HG02623 (cell line): ENCODE results near the gene LMAN1.

Source experiments
- ATAC-seq: cut with Tn5 transposase; IDR thresholded peaks from one replicate; pipeline ENCODE4 v1.9.1; 2021; ENCODE audit warnings: moderate library complexity; ENCODE audit not compliant: unreplicated experiment

The LMAN1 gene

DNA sequence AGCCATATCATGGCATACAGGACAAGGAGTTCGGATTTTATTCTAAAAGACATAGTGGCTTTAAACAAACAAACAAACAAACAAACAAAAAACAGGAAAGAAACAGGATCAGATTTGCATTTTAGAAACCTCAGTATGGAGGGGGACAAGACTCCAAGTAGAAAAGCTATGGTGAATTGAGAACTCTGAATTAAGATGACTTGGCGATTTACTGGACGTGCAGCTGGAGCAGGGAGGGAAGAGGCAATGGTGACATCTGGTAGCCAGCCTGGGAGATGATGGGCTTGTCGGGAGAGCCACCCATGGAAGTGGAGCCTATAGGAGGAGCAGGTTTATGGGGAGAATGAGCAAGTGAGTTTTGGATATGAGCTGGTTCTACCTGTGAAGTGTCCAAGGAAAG is 53.8 kb downstream of the LMAN1 start:
- no peak for ATAC-seq

DNA sequence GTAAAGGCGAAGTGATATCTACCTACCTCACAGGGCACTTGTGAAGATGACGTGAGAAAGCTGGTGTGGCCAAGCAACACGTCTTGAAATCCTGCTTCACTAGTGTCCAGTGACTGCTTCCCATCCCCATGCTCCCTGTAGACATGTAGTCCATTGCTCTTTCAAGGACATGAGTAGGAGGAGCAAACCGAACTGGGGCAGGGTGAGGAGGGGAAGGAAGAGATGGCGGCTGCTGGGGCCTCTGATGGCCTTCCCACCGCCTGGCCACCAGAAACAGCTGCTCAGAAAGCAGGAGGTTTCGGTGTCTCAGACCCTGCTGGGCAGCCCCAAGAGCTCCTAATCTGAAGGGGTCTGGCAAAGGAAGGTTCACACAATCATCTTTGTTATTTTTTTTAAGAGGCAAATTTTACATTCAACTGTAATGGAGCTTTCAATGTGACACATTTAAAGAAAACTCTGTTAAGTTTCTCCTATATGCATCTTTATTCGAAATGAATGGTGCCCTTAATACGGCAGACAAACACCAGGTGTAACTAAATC is 55.3 kb downstream of the LMAN1 start:
- no peak for ATAC-seq

DNA sequence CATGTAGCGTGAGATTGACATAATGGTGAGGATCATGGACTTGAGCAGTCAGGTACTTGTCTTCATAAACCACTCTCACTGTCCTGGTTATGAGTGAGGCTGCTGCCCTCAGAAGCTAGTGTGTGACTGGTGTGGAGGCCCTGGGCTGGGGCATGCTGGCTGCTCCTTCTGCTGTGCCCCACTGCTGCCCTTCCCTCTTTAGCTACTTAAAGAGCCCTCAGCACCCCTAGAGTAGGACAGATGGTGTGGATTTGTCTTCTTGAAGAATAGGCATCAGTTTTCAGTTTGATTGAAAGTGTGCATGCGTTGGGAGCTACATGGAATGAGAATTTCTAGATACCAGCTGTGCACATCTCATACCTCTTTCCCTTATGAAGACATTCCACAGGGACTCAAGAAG is 56.1 kb downstream of the LMAN1 start:
- ATAC-seq = no peak

DNA sequence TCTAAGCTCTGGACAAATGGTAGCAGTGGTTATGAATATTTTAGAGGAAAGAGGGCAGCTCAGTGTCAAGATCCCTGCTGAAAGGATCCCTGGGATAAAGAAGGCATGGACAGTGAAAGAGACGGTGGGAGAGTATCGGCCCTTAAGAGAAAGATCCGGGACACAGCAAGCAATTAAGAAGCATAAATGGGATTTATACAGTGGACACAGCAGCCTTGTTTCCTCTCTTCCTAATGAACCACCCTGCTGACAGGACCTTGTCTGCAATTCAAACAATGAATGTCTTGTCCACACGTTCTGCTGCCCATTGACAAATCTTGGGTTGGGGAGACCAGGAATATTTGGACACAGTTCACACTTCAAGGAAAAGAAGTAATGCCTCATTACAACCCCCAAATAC is 57.1 kb downstream of the LMAN1 start:
- no peak for ATAC-seq

DNA sequence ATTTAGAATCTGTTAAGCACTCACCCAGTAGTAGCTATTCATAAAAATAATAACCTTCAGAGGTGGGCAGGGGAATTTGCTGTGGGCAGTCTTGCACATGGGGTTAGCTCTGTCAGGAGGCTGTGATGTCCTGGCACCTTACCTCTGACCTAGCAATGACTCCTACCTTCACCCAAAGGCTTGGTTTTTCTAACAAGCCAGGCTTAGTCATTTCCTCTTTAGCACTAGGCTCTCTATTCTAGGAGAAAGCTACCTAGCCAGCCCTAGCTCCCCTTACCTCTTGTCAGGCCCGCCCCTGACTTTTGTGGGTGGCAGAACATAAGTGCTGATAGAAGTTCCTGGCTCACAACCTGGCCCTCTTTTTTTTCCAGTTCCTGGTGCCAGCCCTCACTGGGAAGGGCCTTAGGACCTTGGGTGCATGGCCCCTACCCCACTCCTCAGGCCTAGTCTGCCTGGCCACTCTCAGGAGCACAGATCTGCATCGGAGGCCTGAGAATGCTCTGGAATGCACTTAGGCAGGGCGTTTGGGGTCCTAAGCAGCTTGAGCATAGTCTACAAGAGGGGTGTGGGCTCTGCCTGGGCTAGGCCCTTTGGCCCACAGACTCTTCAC is 58.3 kb downstream of the LMAN1 start:
- ATAC-seq = no peak

DNA sequence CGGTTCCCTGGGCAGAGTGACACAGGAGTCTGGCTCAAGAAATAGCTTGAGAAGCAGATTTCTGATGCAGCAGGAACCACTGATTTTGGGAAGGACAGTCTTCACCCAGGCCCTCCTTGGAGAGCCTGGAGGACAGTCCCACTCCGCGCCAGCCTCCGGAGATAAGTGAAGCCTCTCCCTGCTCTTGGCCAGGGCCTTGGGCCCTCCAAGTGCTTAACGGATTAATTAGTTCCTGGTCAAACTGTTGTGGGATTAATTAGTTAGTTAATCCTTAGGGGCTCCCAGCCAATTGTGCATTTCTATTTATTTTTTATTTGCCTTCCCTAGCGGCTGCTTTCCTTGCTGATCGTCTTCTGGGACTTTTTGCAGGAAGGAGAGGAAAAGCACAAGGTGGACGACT is 60.2 kb downstream of the LMAN1 start:
- ATAC-seq = no peak

DNA sequence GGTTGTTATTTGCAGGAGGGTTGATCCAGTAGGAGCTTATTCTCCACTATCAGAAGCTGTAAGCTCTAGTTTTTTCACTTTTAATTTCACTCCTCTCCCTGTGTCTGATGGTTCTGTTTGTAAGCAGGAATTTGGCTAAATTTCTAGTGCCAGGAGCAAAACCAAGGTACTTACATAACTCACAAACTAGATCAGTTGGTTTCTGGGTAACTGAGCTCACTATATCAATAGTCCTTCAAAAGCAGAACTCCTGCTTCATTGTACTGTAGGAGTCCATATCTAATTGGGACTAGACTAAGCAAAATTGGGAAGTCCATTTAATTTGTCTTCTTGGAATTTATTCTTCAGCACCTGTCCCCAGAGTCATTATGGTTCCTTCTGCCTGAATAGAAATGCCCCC is 65.7 kb downstream of the LMAN1 start:
- ATAC-seq = no peak

DNA sequence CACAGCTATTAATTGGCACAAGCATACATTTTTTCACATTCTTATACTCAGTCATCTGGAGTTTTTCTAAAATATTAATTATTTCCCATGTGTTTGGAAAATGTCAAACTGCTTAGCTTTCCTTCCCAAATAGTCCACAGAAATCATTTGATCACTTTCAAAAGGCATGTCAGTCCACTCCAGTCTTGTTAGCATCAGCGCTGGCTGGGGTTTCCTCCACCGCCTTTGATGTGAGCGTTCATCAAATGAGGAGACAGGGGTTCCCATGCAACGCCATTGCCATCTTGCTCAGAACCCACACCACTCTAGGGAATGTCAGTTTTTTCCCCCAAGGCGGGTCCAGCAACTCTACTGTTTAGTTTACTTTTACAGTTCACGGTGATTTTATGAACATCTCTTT is 72.7 kb downstream of the LMAN1 start:
- ATAC-seq = no peak

DNA sequence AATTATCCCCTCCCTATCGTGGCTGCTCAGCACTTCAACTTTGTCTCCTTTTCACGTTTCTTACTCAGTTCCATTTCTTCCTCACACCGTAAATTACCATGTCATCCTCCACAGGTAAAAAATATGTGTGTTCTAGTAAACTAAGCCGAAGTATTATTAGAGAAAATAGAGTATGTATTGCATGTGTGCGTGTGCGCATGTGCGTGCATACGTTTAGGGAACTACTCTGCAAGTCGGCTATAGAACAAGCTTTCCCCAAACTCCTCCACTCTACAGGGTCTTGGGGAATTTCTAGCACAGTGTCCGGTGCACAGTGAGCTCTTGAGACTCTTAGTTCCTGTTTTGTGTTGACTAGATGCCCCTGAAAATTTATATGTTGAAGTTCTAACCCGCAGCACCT is 76.7 kb downstream of the LMAN1 start:
- no peak for ATAC-seq

DNA sequence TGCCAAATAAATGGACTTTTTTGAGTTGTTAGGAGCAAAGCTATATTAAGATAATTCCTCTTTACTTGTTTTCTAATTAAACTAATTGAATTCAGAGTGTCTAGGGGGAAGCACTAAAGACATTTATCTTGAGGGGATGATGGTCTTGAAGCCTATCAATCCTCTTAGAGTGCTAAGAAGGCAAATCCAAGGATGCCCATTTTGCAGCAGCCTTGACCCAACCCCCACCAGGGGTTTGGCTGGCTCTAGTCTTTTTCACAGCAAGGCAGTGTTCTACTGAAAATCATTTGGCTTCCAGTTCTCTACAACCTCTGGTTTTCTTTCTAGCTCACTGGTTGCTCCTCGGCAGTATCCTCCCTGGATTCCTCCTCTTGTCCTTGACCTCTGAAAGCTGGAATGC is 79.3 kb downstream of the LMAN1 start:
- ATAC-seq = no peak

DNA sequence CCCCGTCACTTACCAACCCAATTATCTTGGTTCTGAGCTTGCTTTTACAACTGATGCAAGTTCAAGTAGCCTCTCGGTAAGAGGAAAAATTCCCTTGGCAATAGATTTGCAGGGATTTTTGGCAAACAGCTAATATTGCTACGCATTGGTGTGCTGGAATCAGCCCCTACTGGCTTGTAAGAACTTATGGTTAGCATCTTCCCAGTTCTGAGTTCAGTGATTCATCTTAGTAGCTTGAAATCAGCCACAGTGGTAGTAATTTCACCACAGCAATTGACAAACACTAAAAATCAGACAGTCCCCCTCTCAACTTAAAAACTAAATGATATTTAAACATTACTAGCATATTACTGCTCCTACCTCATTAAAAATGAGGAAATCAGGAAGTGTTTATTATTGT is 79.9 kb downstream of the LMAN1 start:
- no peak for ATAC-seq

DNA sequence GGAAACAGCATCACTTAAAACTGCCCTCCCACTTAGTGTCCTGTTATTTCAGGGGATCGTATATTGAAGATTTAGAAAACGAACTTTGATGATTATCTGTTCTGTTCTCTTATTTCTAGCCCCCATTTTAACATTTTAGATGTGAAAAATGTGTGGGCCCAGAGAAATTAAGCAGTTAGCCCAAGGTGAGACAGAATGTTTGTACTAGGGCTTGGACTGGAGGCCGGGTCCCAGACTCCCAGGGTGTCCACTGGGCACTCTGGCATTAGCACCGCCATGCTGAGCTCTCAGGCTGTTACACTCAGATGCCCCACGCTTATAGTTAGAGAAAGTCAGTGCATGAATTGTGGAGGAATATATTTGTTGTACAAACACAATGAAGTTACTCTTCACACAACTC is 80.3 kb downstream of the LMAN1 start:
- ATAC-seq = no peak
